EL (cell line): ENCODE data around the gene CYP26B1.

Experiments used
- DNase-seq: peaks from one replicate; pipeline ENCODE4 v3.0.0-alpha.2; 2016

The CYP26B1 gene

DNA sequence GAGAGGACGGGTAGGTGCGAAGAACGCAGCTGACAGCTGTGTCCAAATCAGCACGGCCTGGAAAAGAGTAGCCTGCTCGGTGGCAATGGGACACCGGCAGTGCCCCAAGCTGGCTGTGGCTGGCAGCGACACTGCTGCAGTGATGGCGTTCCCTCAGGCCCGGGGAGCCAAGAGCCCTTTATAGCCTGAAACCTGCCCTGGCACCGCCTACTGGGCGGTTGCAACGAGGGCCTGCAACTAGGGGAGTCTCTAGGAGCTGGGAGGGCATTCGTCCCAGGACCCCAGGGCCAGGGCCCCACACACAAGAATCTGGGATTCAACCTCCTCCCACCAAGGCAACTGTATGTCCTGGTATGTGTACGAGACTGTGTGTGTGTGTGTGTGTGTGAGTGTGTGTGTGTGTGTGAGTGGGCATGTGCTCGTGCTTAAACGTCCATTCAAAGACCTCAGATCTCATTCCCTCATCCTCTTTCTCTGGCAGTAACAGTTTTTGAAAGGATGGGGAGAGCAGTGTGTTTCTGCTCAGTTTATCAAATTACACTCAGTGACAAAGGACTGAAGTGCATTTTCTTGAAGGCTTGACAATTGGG, 6.8 kb upstream of the CYP26B1 start:
- no peak for DNase-seq

DNA sequence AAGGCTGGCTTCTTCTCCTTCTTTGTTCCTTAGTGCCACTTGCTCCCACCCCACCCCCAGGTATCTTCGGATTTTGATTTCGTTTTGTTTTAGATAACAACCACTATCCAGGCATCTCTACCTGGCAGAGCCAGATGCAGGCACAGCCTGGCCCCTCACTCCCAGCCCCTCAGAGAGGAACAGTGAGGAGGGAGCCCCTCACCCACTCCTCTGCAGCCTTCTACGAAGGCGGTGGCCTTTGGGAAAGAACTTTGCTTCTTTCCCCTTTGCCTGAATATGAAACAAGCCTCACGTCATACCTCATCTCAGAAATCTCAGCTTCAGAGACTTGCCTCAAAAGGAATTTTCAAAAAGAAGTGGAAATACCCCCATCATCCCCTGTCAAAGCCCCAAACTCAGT, 6.3 kb upstream of the CYP26B1 start:
- no peak for DNase-seq

DNA sequence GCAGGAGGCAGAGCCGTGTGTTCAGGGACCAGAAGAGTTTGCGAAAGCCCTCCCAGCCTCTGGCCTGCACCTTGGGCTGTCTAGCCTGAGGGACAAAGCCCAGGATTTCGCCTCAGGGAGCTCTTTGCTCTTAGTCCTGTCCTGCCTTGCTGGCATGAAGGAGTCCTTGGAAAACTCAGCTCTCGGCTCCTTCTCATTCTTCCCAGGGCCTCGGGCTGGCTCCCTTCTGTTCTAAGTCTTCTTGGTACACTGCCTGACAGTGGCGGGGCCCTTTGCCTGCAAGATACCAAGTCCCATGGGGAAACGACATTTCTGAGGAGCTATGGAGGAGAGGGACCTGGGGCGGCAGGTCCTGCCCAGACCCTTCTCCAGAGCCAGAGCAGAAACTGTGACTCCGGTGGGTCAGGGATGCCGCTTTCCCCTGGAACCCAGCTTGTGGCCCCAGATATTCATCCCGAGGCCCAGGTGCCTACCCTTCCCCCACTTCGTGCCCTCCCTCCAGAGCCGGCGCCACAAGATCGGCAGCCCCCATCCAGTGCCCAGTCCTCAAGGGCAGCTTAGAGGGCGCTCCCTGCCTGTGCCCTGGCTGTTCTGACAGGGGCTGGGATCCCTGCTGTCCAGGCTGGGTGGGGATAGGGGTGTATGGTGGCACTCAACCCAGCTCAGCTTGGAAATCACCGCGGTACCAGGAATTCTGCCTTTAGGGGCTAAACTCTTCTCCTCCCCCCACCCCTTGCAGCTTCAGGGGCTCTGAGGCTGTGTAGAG, 5.5 kb upstream of the CYP26B1 start:
- no peak for DNase-seq

DNA sequence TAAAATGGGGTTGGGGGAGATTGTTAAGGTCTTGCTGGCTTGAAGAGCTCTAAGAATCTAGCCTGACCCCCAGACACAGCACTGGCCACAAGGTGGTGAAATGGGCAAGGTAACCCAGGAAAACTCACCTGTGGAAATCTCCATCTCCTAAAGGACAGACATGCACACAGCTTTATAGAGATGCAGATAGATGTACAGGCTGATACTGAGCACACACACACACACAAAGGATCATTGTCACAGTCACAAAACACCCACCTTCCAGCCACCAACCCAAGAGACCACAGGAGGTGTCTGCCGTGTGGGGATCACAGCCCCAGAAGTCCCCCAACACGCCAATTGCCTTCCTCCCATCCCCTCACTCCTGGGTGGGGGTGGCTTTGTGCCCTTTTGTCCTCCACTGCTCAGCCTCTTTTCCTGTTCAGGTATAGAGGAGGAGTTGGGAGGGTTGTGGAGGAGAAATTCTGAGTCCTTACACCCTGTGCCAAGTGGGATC, 3.2 kb upstream of the CYP26B1 start:
- no peak for DNase-seq

DNA sequence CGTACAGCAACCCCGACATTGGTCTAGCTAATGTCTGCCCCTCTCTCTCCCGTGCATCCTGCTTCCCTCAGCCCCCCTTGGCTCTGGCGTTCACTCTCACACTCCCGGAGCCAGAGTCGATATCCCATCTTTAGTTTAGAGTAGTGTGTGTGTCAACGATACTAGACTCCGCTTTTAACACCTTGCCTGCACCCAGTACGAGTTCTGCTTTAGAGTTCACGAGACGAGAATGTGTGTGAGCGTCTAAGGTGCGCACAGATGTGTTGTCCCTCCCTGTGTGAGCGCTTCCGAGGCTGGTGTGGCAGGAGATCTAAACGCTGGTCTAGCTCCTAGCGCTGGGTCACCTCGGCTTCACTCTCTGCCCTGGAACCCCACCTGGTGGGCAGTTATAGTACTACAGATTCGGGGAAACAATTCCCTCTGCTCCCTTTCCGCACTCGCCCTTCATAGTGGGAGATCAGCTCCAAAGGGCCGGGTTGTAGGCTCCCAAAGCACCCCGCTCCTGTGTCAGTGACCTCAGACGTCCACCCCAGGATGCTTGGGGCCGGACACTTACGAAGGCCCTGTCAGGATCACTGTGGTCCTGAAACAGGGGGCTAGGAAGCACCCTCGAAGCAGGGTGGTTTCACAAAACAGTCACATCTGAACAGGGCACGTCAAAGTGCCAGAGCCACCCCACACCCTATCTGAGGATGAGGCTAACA, 2.6 kb upstream of the CYP26B1 start:
- peak; percentile 78 for DNase-seq

DNA sequence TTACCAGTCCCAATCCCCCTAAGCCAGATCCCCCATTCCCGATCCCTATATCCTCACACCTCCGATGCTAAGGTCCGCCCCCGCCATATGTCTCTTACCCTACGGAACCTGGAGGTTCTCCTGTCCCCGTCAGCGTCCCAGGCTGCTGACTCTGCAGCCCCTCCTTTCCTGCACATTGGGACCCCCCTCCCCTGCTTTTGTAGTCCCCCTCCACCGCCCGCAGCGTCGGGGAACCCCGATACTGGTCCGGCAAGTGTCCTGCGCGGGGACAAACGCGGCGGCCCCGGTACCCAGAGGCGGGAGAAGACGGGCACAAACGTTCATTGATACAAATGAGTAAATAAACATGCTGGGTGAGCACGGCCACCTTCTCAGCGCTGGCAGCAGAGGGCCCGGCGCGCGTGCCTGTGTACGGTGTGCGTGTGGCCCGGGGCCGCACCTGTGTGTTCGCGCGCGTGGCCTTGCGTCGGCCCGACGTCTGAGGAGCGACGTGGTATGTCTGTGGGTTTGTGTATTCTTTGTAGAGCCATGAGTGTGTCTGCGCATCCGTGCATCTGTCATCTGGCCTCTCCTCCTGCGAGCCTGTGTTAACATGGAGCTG, 2.0 kb upstream of the CYP26B1 start:
- no peak for DNase-seq

DNA sequence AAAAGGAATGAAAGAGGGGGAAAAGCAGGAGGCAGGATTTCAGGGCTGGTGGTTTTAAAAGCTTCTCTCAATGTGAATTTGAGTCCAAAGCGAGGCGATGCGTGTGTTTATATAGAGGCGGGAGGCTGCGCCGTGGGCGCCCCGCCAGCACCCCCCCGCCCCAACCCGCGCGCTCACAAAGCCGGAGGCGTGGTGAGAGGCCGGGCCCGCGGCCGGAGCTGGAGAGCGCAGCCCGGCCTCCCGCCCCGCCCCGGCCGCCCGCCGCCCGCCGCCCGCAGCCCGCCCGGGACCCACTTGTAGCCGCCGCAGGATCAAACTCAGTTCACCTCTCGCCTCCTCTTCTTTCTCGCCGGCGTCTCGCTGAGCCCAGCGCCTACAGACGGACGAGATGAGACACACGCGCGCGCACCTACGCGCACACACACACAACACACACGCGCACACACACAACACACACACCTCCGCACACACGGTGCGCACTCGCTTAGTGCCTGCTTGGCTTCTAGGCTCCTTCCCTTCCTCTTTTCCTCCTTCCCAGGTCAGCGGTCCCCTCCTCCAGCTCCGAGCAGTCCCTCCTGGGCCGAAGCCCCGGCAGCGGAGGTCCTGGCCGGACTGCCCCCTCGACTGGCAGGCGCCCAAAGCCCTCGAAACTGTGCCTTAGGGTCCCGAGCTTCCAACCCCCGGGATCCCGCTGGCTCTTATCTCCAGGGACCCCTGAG, 1.3 kb upstream of the CYP26B1 start:
- DNase-seq, result peak; percentile 39

DNA sequence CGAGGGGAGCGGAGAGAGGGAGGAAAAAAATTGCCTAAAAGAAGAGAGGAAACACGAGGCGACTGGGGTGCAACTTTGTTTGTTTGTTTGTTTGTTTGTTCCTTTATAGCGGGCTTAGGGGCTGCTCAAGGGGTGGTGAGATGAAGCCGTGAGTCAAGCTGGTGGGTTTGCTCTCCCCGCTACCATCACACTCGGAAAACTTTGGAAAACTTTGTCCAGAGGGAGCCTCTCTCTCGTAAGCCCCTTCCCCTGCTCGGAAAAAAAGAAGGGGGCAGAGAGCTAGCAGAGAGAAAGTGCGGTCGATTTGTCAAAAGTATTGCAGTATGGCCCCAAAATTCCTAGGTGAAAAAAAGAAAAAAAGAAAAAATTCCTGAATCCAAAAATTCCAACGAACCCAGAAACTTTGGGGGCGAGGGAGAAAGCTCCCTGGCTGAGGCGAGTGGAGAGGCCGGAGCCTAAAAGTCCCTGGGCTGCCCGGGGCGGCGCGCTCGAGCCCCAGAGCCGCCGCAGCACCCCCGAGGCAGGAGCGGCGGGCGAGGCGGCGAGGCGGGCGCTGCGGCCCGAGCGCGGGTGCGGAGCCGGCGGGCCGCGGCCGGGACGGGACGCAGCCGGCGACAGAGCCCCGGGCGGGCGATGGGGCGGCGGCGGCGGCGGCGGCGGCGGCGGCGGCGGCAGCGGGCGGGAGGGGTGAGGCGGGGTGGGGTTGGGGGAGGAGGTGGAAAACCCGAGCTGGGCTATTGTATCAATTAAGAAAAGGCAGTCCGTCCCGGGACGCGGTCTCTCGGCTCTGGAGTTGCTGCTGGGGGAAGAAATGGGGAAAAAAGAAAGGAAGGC, 558 bp upstream of the CYP26B1 start:
- DNase-seq, result no peak

DNA sequence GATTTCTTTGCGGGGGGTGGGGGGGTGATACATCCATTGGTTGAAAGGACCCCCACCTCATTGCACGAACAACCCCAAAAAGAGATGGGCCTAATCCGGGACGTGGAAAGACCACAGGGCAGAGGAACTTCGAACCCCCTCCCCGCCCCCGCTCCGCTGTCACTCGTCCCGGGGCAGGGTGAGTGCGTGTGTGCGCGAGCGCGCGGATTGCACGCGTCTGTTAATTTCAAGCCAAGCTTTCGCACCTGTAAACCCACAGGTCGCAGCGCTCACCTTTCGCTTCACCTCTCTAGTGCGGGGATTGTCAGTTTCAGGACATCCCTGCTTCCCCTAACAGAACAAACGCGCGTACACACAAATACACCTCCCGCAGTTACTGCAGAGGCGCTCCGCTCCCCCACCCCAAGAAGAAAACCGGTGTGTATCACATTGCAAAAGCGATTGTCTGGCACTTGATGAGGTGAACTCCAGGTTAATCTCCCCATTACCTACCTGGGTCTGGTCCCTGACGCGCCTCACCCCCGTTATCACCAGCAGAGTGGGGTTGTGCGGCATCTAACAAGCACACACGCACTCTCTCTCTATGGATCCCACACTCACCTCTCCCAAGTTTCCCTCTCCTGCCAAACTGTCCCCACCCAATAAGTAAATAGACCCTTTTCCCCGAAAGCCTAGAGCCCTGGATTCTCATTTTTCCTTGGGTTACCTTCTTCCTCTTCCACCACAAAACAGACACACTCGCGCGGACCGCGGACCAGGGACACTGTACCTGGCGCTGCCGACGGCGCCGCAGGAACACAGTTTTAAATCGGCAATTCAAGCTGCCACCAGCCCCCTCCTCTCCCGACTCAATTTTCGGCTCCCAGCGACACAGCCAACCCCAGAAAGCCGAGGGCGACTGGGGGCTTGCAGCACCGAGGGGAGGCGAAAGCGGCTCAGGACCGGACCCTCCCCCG, 1.0 kb downstream of the CYP26B1 start:
- DNase-seq, result no peak

DNA sequence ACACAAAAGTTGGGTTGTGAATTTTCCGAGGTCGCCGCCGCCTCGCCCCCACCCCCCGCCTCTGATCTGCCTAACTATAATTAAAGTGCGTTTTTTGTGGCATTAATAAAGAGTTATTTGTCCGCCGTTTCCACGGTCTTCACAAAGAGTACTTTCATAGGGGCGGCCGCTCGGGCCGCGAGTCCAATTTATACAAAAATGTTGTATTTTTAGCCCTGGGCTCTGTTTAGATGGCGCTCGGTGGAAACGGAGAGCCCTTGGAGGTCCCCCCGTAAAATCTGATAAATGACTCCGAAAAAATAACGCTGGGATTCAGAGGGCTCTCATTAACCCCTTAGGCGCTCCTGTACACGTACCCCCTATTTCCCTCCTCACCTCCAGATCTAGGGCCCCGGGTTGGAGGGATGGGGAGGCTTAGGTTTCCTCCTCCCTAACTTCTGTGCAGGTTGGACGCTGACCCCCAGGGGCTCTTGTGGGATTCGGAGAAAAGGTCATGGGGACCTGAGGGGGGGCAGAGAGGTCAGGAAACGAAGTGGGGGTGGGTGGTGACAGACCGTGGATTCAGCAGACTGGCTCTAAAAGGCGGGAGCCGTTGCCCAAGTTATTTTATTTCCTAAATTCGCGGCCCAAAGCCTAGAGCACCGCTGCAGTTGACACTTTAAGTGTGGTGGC, 1.9 kb downstream of the CYP26B1 start:
- DNase-seq, result no peak

DNA sequence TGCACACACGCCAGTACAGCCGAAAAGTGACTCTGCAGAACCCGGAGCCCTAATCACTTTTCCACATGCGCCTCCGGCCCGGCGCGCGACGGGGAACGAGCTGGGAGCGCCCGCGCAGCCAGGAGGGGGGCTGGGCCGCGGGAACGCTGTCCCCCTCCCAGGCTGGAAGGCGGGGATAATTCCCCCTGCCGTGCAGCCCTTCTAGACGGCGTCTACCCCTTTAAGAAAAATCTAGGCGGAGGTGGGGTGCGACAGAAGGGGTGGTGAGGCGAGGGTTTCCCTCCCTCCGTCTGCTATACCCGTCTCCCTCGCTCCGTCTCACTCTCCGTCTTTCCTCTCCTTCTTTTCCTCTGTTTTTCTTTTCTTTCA, 2.4 kb downstream of the CYP26B1 start:
- no peak for DNase-seq

DNA sequence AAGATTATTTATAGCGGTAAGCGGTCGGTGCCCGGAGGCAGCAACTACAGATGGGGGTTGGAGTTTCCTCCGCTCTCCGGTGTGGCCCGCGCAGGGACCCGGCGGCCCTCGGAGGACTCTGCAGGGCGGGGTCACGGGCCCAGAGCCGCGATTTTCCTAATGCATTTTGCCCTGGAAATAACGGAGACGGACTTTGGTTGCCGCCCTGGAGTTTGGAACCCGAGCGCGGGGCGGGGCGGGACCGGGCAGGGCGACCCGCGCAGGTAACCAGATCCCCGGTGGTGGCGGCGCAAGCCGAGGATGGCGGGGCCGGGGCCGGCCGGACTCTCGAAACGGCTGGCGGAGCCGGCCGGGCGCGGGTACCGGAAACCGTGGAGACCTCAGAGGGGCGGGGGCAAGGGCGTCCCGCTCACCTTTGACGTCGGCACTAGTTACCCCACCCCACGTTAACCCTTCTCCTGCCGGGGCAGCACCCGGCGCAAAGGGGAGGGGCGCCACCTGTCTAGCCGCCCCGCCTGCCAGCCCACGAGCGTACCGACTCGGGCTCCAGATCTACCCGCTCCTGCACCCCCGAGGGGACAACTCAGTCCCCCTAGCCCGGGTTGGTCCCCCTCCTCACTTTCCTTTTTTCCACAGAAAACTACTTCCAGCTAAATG, 2.9 kb downstream of the CYP26B1 start:
- DNase-seq, result no peak

DNA sequence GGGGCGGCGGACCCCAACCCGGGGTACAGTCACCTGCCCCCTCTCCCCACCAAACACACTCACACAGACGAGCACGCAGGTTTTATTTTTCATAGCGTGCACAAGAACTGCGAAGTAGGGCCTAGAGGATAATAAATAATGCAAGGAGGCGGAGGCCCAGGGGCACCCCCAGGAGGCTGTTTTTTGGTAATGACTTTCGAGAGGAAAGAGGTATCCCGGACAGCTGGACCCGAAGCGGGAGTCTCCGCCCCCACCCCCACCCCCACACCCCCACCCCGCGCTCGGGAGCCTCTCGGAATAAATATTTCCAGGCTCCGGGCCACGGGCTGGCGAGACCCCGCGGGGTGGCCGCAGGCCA, 3.4 kb downstream of the CYP26B1 start:
- DNase-seq, result no peak

DNA sequence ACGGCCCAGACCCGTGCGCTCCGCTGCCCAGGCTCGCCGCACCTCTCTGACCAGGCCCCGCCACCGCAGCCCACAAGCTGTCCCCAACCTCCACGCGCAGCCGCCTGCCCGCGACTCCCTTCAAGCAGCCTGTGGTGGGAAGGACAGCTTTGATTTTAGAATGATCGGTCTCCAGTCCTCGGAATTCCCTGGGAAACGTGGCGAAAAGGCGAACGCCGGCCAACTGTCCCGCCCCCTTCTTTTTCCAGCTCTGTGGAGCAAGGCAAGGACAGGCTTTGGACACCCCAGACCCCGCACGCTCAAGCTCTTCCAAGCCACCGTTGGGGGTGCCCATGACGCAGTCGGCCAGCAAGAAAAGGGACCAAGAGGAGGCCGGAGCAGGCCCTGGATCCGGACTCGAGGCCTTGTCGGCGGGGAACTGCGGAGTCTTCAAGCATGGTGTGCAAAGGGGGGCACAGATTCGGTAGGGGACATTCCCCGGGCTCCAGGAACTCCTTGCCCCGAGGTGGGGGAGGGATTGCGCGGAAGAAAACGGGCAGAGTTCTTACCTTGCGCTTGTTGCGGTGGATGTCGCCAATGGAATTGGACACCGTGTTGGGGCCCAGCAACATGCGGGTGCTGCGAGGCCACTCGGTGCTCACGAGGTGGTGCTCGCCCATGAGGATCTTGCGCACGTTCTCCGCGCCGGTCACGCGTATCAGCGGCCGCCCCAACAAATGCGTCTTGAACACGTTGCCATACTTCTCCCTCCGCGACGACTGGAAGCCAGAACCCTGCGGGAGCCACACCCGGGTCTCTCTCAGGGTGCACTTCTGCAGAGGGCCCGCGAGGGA, 4.0 kb downstream of the CYP26B1 start:
- DNase-seq, result no peak

DNA sequence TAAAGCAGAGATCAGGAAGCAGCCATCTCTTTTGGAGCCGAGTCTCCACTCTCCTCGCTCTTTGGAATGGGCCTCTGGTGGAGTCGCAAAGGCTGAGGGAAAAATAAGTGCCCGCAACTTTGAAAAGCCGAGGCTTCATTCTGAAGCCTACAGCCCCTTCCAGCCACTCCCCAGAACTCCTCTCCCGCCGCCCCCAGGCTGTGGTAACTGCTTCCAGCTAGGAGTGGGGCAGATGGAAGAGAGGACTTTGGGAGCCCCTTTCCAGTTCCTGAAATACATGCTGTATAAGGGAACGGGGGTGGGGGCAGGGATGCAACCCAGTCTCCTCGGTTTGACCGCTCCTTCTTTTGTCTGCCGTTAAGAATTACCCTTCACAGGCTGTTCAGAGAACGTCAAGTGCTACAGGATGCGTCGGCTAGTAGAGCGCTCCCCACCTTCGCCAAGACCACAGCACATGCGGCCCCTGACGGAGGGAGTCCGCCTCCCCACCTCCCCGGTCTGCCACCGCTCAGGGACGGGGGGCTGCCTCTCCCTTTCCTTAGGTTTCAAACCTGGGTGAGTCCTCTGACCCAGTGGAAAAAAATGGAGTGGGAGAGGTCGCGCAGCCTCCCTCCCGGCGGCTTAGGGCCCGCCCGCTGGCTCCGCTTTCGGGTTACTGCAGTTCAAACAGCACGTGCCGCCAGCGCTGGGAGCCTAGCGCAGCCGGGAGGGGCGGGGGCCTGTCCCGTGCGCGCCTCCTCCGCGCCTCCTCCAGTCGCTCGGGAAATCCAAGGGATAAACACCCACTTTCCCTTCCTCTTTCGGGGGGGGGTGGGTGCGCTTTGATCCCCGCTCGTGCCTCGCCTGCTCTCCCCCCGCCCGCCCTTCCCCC, 4.9 kb downstream of the CYP26B1 start:
- DNase-seq, result no peak

DNA sequence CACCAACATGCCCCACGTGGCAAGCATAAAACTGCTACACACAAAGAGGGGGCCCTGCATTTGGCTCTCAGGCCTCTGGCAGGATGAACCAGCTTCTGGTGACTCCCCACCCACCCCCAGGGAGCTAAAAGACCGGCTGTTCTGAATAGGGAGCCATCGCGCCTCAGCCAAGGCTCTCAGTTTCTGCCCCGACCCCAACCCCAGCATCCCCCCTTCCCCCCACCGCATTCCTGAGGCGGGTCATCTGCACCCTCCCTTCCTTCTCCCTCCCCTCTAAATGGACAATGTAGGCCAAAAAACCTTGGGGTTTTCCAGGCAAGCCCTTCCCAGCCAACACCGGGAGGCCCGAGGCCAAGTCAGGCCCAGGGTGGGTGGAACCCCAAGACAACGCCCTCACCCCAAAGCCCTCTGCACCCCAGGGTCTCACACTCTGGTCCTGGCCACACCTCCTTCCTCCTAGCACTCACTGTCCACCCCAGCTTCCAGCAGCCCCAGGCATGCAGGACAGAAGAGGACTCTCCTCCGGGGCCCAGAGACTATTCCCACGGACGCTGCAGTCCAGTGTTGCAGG, 5.7 kb downstream of the CYP26B1 start:
- DNase-seq, result no peak

DNA sequence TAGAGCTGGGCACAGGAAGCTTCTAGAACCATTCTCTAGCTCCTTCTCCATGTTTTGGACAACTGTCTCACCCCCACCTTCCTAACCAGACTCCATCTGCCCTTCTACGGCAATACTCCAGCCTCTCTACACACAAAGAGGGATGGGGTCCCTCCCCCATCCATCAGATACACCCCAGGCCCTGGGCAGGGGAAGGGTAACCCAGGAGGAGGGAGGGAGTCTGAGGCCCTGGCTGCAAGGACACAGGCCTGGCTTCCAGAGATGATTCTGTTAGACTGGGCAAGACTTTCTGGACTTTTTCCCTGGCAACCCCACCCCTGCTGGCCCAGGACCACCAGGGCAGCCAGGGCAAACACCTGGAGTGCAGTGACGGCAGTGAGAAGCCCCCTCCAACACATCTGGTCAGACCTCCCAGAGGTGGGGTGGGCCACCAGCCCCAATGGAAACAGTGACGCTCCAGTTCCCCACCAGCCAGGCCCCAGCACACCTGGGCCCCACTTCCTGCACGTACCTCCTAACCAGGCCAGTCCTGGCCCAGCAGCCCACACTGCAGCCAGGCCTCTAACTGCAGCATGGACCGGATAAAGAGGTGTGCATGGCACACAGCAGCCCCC, 6.5 kb downstream of the CYP26B1 start:
- DNase-seq, result no peak
